NT2/D1 (cell line): ENCODE measurements around the gene RABGGTB.

Experiments
- DNase-seq: peaks from one replicate; pipeline ENCODE4 v3.0.0-alpha.2; 2011; ENCODE audit warnings: low read depth, low spot score
- H3K27me3 ChIP-seq: 2 replicates; pipeline ENCODE4 v1.6.0; 2011; ENCODE audit warnings: mild to moderate bottlenecking; ENCODE audit not compliant: insufficient read length, insufficient read depth
- H3K36me3 ChIP-seq: 2 replicates; pipeline ENCODE4 v1.6.1; 2011; ENCODE audit warnings: mild to moderate bottlenecking, low read length, mixed read lengths; ENCODE audit not compliant: insufficient read depth, insufficient read length
- H3K4me1 ChIP-seq: 2 replicates; pipeline ENCODE4 v1.5.1; 2011; ENCODE audit not compliant: insufficient read depth, insufficient read length
- H3K4me3 ChIP-seq: 2 replicates; pipeline ENCODE4 v1.5.1; 2011; ENCODE audit warnings: low read depth; ENCODE audit not compliant: insufficient read length
- H3K9ac ChIP-seq: 2 replicates; pipeline ENCODE4 v1.6.0; 2011; ENCODE audit warnings: low read depth; ENCODE audit not compliant: insufficient read length
- H3K9me3 ChIP-seq: 2 replicates; pipeline ENCODE4 v1.5.1; 2011; ENCODE audit warnings: mild to moderate bottlenecking, low read length; ENCODE audit not compliant: insufficient read depth
- SUZ12 ChIP-seq: IDR thresholded peaks from 2 replicates; pipeline ENCODE4 v1.6.1; 2011; ENCODE audit not compliant: insufficient read length, insufficient read depth; ENCODE audit errors: extremely low read depth
- YY1 ChIP-seq: IDR thresholded peaks from 2 replicates; pipeline ENCODE4 v1.6.1; 2011; ENCODE audit not compliant: insufficient read length, insufficient read depth
- ZNF274 ChIP-seq: IDR thresholded peaks from 2 replicates; pipeline ENCODE4 v1.6.1; 2011; ENCODE audit warnings: mild to moderate bottlenecking, low read depth, low read length

The RABGGTB gene

GRCh38 chr1:75786901-75787493 lies 941 bp downstream of the RABGGTB start:
- no peak for TF ChIP-seq ZNF274
- no peak for TF ChIP-seq YY1
- TF ChIP-seq SUZ12, result no peak
- H3K4me3 ChIP-seq, result peak overlapping the region; percentile 99
- no peaks in the 10 kb centered on the region for H3K9me3 ChIP-seq
- H3K9ac ChIP-seq, result peak overlapping the region; percentile 100
- no peaks in the 10 kb centered on the region for H3K27me3 ChIP-seq
- peaks cover 57% of the 10 kb centered on the region for H3K36me3 ChIP-seq
- no peak for DNase-seq
- H3K4me1 ChIP-seq, result no peaks in the 10 kb centered on the region

GRCh38 chr1:75787524-75787923 lies 1.5 kb downstream of the RABGGTB start:
- H3K4me1 ChIP-seq, result no peaks in the 10 kb centered on the region

GRCh38 chr1:75789988-75790387 lies 3.9 kb downstream of the RABGGTB start:
- DNase-seq, result no peak
- Histone ChIP-seq H3K4me3 (no peak overlapping the region), H3K27me3 (no peaks in the 10 kb centered on the region), H3K4me1 (no peaks in the 10 kb centered on the region), H3K9ac (peak overlapping the region; percentile 53), H3K36me3 (peaks cover 87% of the 10 kb centered on the region), H3K9me3 (no peaks in the 10 kb centered on the region)
- TF ChIP-seq ZNF274 (no peak), YY1 (no peak), SUZ12 (no peak)

More at GRCh38 chr1:75787524-75787923, 1.5 kb downstream of the RABGGTB start:
- no peaks in the 10 kb centered on the region for H3K27me3 ChIP-seq
- peak overlapping the region; percentile 100 for H3K9ac ChIP-seq
- no peaks in the 10 kb centered on the region for H3K9me3 ChIP-seq
- TF ChIP-seq SUZ12, result no peak
- TF ChIP-seq YY1, result no peak
- no peak for TF ChIP-seq ZNF274
- H3K4me3 ChIP-seq, result peak overlapping the region; percentile 99
- peaks cover 62% of the 10 kb centered on the region for H3K36me3 ChIP-seq
- no peak for DNase-seq

GRCh38 chr1:75791022-75791421 lies 5.0 kb downstream of the RABGGTB start:
- Histone ChIP-seq H3K9ac (peak overlapping the region; percentile 14), H3K4me3 (no peak overlapping the region), H3K36me3 (peaks cover 97% of the 10 kb centered on the region), H3K27me3 (no peaks in the 10 kb centered on the region), H3K9me3 (no peaks in the 10 kb centered on the region), H3K4me1 (no peaks in the 10 kb centered on the region)
- no peak for TF ChIP-seq SUZ12
- TF ChIP-seq ZNF274, result no peak
- no peak for TF ChIP-seq YY1
- no peak for DNase-seq

- H3K4me1 ChIP-seq, result no peaks in the 10 kb centered on the region
- TF ChIP-seq ZNF274, result no peak
- no peak for TF ChIP-seq SUZ12
- no peak for TF ChIP-seq YY1
- no peak overlapping the region for H3K9ac ChIP-seq
- H3K4me3 ChIP-seq, result no peak overlapping the region
- H3K36me3 ChIP-seq, result peaks cover 100% of the 10 kb centered on the region
- no peaks in the 10 kb centered on the region for H3K27me3 ChIP-seq
- no peak for DNase-seq
- no peaks in the 10 kb centered on the region for H3K9me3 ChIP-seq
Measured at GRCh38 chr1:75792091-75792490, 6.0 kb downstream of the RABGGTB start.

GRCh38 chr1:75794382-75794781 lies 8.3 kb downstream of the RABGGTB start:
- Histone ChIP-seq H3K36me3 (peaks cover 91% of the 10 kb centered on the region), H3K9me3 (no peaks in the 10 kb centered on the region), H3K27me3 (no peaks in the 10 kb centered on the region), H3K9ac (no peak overlapping the region), H3K4me3 (no peak overlapping the region), H3K4me1 (no peaks in the 10 kb centered on the region)
- TF ChIP-seq SUZ12 (no peak), YY1 (no peak), ZNF274 (no peak)
- DNase-seq, result no peak

GRCh38 chr1:75795703-75796193 lies 9.7 kb downstream of the RABGGTB start:
- DNase-seq, result no peak
- no peaks in the 10 kb centered on the region for H3K9me3 ChIP-seq
- no peak overlapping the region for H3K9ac ChIP-seq
- peaks cover 78% of the 10 kb centered on the region for H3K36me3 ChIP-seq
- TF ChIP-seq ZNF274 (no peak), YY1 (no peak), SUZ12 (no peak)
- no peaks in the 10 kb centered on the region for H3K4me1 ChIP-seq
- no peaks in the 10 kb centered on the region for H3K27me3 ChIP-seq
- no peak overlapping the region for H3K4me3 ChIP-seq
